Common myeloid progenitor, CD34-positive (primary cell): ENCODE data around the gene TAS2R39.
"Not testable (repeated sequence)": the region's sequence is repeated elsewhere in the genome, so short reads cannot be mapped to it uniquely, and the experiment has no call there.

Experiments
- CTCF ChIA-PET: fragments of 350-600 bp; sonication (Branson Sonifier 250); formaldehyde crosslinking; loops from one replicate; lab custom pipeline; 2021; ENCODE audit warnings: antibody characterized with exemption; lab: Charles Lee
- POLR2A ChIA-PET: fragments of 350-600 bp; sonication (Branson Sonifier 250); formaldehyde crosslinking; loops from one replicate; lab custom pipeline; 2021; ENCODE audit warnings: antibody characterized with exemption; lab: Charles Lee
- DNase-seq, 3 donors: peaks; one replicate each; pipeline versions ENCODE4 v3.0.0 to v3.0.0-alpha.2; 2013
- H3K27ac ChIP-seq, 2 experiments: 1 replicate in 1 of 2; 2 replicates in 1 of 2; pipeline ENCODE4 v1.7.0; 2013; ENCODE audit warnings: inconsistent platforms in 2 of 2, low read length in 2 of 2, mild to moderate bottlenecking in 2 of 2, low read depth in 1 of 2, moderate library complexity in 1 of 2; ENCODE audit not compliant: severe bottlenecking in 2 of 2, insufficient read depth in 1 of 2, poor library complexity in 1 of 2
- H3K27me3 ChIP-seq, 5 experiments: replicated peaks in 2 of 5; 1 replicate in 3 of 5; 2 replicates in 2 of 5; pipeline versions ENCODE4 v1.6.1 to v1.7.0; 2013; ENCODE audit warnings: low read length in 4 of 5, mild to moderate bottlenecking in 2 of 5, moderate library complexity in 2 of 5, inconsistent platforms in 1 of 5; ENCODE audit not compliant: insufficient read depth in 5 of 5, control insufficient read depth in 4 of 5
- H3K36me3 ChIP-seq, 4 experiments: 1 replicate in 2 of 4; 2 replicates in 2 of 4; pipeline versions ENCODE4 v1.6.1 to v1.7.0; 2013; ENCODE audit warnings: low read length in 3 of 4, control low read depth in 1 of 4, mild to moderate bottlenecking in 1 of 4; ENCODE audit not compliant: control insufficient read depth in 4 of 4, insufficient read depth in 4 of 4
- H3K4me1 ChIP-seq, 4 experiments: 1 replicate in 3 of 4; 2 replicates in 1 of 4; pipeline versions ENCODE4 v1.6.1 to v1.7.1; 2013; ENCODE audit warnings: low read length in 3 of 4, mild to moderate bottlenecking in 3 of 4, control low read depth in 1 of 4, inconsistent platforms in 1 of 4, moderate library complexity in 1 of 4; ENCODE audit not compliant: control insufficient read depth in 4 of 4, insufficient read depth in 4 of 4; ENCODE audit errors: control extremely low read depth in 1 of 4
- H3K4me3 ChIP-seq, 7 experiments: 1 replicate in 4 of 7; 2 replicates in 3 of 7; pipeline versions ENCODE4 v1.5.1 to v1.7.0; 2013; ENCODE audit warnings: mild to moderate bottlenecking in 7 of 7, low read length in 6 of 7, moderate library complexity in 6 of 7, inconsistent platforms in 2 of 7, low read depth in 2 of 7, control low read depth in 1 of 7; ENCODE audit not compliant: insufficient read depth in 4 of 7, control insufficient read depth in 1 of 7; ENCODE audit errors: extremely low read depth in 1 of 7
- H3K9me3 ChIP-seq, 5 experiments: 1 replicate in 4 of 5; 2 replicates in 1 of 5; pipeline versions ENCODE4 v1.6.1 to v1.7.1; 2013; ENCODE audit warnings: low read length in 4 of 5, mild to moderate bottlenecking in 2 of 5, inconsistent platforms in 1 of 5, low read depth in 1 of 5, moderate library complexity in 1 of 5; ENCODE audit not compliant: control insufficient read depth in 4 of 5, insufficient read depth in 2 of 5; ENCODE audit errors: control extremely low read depth in 1 of 5
- WGBS: methylation state at CpG from one replicate; pipeline ENCODE4 v1.1.5; 2013; ENCODE audit not compliant: insufficient coverage; 5-methylcytosine and 5-hydroxymethylcytosine counted together

Gene TAS2R39

GRCh38 chr7:143172354-143172753 lies 10.9 kb upstream of the TAS2R39 start:
- no CpG with 5 or more reads among the region's 4 CpGs for WGBS
- H3K36me3 ChIP-seq: no peaks in the 10 kb centered on the region
- H3K9me3 ChIP-seq: peaks cover 0 to 3% (median 2%) of the 10 kb centered on the region in 5 experiments
- H3K27ac ChIP-seq: no peak overlapping the region
- CTCF ChIA-PET: no interaction called here
- no peaks in the 10 kb centered on the region for H3K27me3 ChIP-seq
- POLR2A ChIA-PET: no interaction called here
- H3K4me1 ChIP-seq: no peaks in the 10 kb centered on the region
- DNase-seq: peak in 1 of 3 donors; percentile 12
- H3K4me3 ChIP-seq: peak overlapping the region in 1 of 7 experiments; percentile 63

- POLR2A ChIA-PET: no interaction called here
- CTCF ChIA-PET: no interaction called here
- Histone ChIP-seq H3K36me3 (no peaks in the 10 kb centered on the region), H3K27ac (no peak overlapping the region), H3K4me1 (no peaks in the 10 kb centered on the region), H3K4me3 (no peak overlapping the region), H3K9me3 (peaks cover 0 to 14% (median 8%) of the 10 kb centered on the region in 5 experiments), H3K27me3 (no peaks in the 10 kb centered on the region)
- WGBS: 83% methylated on average over 1 of the region's 5 CpGs
- no peak for DNase-seq
Measured at GRCh38 chr7:143176128-143176527, 7.1 kb upstream of the TAS2R39 start.

- CTCF ChIA-PET: no interaction called here
- no peak overlapping the region for H3K27ac ChIP-seq
- peak in 2 of 3 donors; percentile 1 to 8 for DNase-seq
- no peaks in the 10 kb centered on the region for H3K4me1 ChIP-seq
- H3K4me3 ChIP-seq: no peak overlapping the region
- no peaks in the 10 kb centered on the region for H3K36me3 ChIP-seq
- peaks cover 0 to 14% (median 8%) of the 10 kb centered on the region in 5 experiments for H3K9me3 ChIP-seq
- WGBS: no CpG with 5 or more reads among the region's 2 CpGs
- no peaks in the 10 kb centered on the region for H3K27me3 ChIP-seq
- POLR2A ChIA-PET: no interaction called here
Measured at GRCh38 chr7:143177374-143178119, 5.7 kb upstream of the TAS2R39 start.

- H3K4me3 ChIP-seq, H3K27me3 ChIP-seq, H3K27ac ChIP-seq, H3K36me3 ChIP-seq, H3K4me1 ChIP-seq, DNase-seq, POLR2A ChIA-PET: not testable (repeated sequence)
- CTCF ChIA-PET: interaction anchor here (1.1 kb wide), 1 partner anchor 34 kb away, joined by 4 read pairs; no protein-coding TSS in a partner anchor
- WGBS: no CpG with 5 or more reads among the region's 4 CpGs
- H3K9me3 ChIP-seq: peaks cover 0 to 14% (median 8%) of the 10 kb centered on the region in 5 experiments
Measured at GRCh38 chr7:143180771-143181170, 2.4 kb upstream of the TAS2R39 start.

GRCh38 chr7:143181349-143181748 lies 1.9 kb upstream of the TAS2R39 start:
- no peaks in the 10 kb centered on the region for H3K27me3 ChIP-seq
- H3K4me3 ChIP-seq: no peak overlapping the region
- no peak overlapping the region for H3K27ac ChIP-seq
- peaks cover 0 to 14% (median 5%) of the 10 kb centered on the region in 5 experiments for H3K9me3 ChIP-seq
- no peaks in the 10 kb centered on the region for H3K36me3 ChIP-seq
- no peaks in the 10 kb centered on the region for H3K4me1 ChIP-seq
- ChIA-PET CTCF (no interaction called here), POLR2A (no interaction called here)
- WGBS: 100% methylated on average over 1 of the region's 2 CpGs
- DNase-seq: peak in 1 of 3 donors; percentile 24

GRCh38 chr7:143185551-143185950 lies 2.3 kb downstream of the TAS2R39 start:
- WGBS: no CpG with 5 or more reads among the region's 1 CpG
- CTCF ChIA-PET: interaction anchor here (1.0 kb wide), 1 partner anchor 11 kb away, joined by 3 read pairs; no protein-coding TSS in a partner anchor
- Histone ChIP-seq H3K4me3 (no peak overlapping the region), H3K9me3 (no peaks in the 10 kb centered on the region), H3K27me3 (peaks cover 0 to 2% (median 0%) of the 10 kb centered on the region in 5 experiments), H3K27ac (no peak overlapping the region), H3K36me3 (no peaks in the 10 kb centered on the region), H3K4me1 (no peaks in the 10 kb centered on the region)
- POLR2A ChIA-PET: no interaction called here
- no peak for DNase-seq

- ChIA-PET POLR2A (no interaction called here), CTCF (no interaction called here)
- no peak for DNase-seq
- Histone ChIP-seq H3K27me3 (peaks cover 0 to 2% (median 0%) of the 10 kb centered on the region in 5 experiments), H3K27ac (no peak overlapping the region), H3K36me3 (no peaks in the 10 kb centered on the region), H3K9me3 (no peaks in the 10 kb centered on the region), H3K4me1 (no peaks in the 10 kb centered on the region), H3K4me3 (no peak overlapping the region)
- 100% methylated on average over 5 of the region's 6 CpGs for WGBS
Measured at GRCh38 chr7:143188994-143189393, 5.8 kb downstream of the TAS2R39 start.
